PC-3 (cell line): ENCODE measurements around the gene DHX34.

Experiments used
- EZH2 ChIP-seq: fragments of 300-600 bp; sonication (generic); IDR thresholded peaks from one replicate; pipeline ENCODE4 v1.6.1; 2017; ENCODE audit warnings: antibody characterized with exemption, mild to moderate bottlenecking, low read length; ENCODE audit not compliant: unreplicated experiment
- EZH2phosphoT487 ChIP-seq: fragments of 300-600 bp; sonication (generic); IDR thresholded peaks from 2 replicates; pipeline ENCODE4 v1.6.1; 2018; ENCODE audit warnings: mild to moderate bottlenecking, antibody characterized with exemption, low read length, borderline replicate concordance
- TF ChIP-seq, protein P1 (sequence below): fragments of 300-600 bp; sonication (generic); conservative IDR thresholded peaks from 2 replicates; pipeline ENCODE4 v1.5.1; 2017; ENCODE audit warnings: antibody characterized with exemption, low read depth, mild to moderate bottlenecking, low read length

GRCh38 chr19:47351548-47351947, 2.4 kb downstream of the DHX34 start:
- TF ChIP-seq, protein P1, sequence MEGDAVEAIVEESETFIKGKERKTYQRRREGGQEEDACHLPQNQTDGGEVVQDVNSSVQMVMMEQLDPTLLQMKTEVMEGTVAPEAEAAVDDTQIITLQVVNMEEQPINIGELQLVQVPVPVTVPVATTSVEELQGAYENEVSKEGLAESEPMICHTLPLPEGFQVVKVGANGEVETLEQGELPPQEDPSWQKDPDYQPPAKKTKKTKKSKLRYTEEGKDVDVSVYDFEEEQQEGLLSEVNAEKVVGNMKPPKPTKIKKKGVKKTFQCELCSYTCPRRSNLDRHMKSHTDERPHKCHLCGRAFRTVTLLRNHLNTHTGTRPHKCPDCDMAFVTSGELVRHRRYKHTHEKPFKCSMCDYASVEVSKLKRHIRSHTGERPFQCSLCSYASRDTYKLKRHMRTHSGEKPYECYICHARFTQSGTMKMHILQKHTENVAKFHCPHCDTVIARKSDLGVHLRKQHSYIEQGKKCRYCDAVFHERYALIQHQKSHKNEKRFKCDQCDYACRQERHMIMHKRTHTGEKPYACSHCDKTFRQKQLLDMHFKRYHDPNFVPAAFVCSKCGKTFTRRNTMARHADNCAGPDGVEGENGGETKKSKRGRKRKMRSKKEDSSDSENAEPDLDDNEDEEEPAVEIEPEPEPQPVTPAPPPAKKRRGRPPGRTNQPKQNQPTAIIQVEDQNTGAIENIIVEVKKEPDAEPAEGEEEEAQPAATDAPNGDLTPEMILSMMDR: no peak
- TF ChIP-seq EZH2: no peak
- TF ChIP-seq EZH2phosphoT487: no peak
